Psoas muscle (tissue), 8 donors: ENCODE results near the gene GAB2. TPM values are rescaled to one million over a fixed set of nuclear protein-coding genes. Genes with fewer than 3 reads are reported as not detected.
A peak's percentile ranks its signal among the peaks of the same experiment; 100 is the strongest.

ENCODE experiments used
- ATAC-seq, 4 donors: fragments of 200-7000 bp; cut with Tn5 transposase; one replicate each; pipeline ENCODE4 v1.9.1; 2020; ENCODE audit warnings: moderate library complexity in 3 of 4, mild to moderate bottlenecking in 2 of 4
- DNase-seq, 2 donors: peaks; one replicate each; pipeline ENCODE4 v3.0.0-alpha.2; 2020
- H3K27ac ChIP-seq: fragments of 200-600 bp; one replicate; pipeline ENCODE4 v1.8.0; 2022
- H3K27me3 ChIP-seq, 3 donors: fragments of 200-600 bp in 1 of 3; one replicate each; pipeline versions ENCODE4 v1.6.1 to v1.8.0; 2013 to 2022; ENCODE audit warnings: low read length in 2 of 3, mild to moderate bottlenecking in 2 of 3, moderate library complexity in 1 of 3; ENCODE audit not compliant: insufficient read depth in 3 of 3
- H3K36me3 ChIP-seq, 2 donors: fragments of 200-600 bp in 1 of 2; one replicate each; pipeline versions ENCODE4 v1.6.1 to v1.8.0; 2013 to 2022; ENCODE audit warnings: low read depth in 1 of 2, mild to moderate bottlenecking in 1 of 2, moderate library complexity in 1 of 2; ENCODE audit not compliant: insufficient read depth in 1 of 2
- H3K4me1 ChIP-seq: fragments of 200-600 bp; one replicate; pipeline ENCODE4 v1.8.0; 2022
- H3K4me3 ChIP-seq: fragments of 200-600 bp; one replicate; pipeline ENCODE4 v1.8.0; 2022; ENCODE audit warnings: mild to moderate bottlenecking
- H3K9me3 ChIP-seq: fragments of 200-600 bp; one replicate; pipeline ENCODE4 v1.8.0; 2022
- WGBS, 3 donors: extraction: QIAGEN DNeasy Blood & Tissue Kit; methylation state at CpG; one replicate each; pipeline versions ENCODE4 v1.1.6 to v1.1.7; 2013; 5-methylcytosine and 5-hydroxymethylcytosine counted together
- intact Hi-C, 2 donors: fragments of 100-400 bp; cut with DNase I; formaldehyde crosslinking; loops; one replicate each; pipeline versions ENCODE4 v1.11.0 to v1.14.2; 2022
- polyA plus RNA-seq, 3 donors: library from polyadenylated mRNA; stranded (reverse); fragments of 200-250 nt; gene quantifications; one replicate each; pipeline ENCODE4 v1.2.3, GENCODE V29; 2013
- total RNA-seq, 4 donors: library from RNA; stranded (reverse); fragmentation: NEBNext Ultra II Directional in 2 of 4; extraction: Animal tissue kit (Norgen Biotek cat#: 25700) in 2 of 4; gene quantifications; one replicate each; pipeline versions ENCODE4 v1.2.1 to v1.2.4, GENCODE V29; 2021 to 2023
- TF ChIP-seq, protein P1 (sequence below): fragments of 200-600 bp; IDR thresholded peaks from one replicate; pipeline ENCODE4 v1.8.0; 2022; ENCODE audit warnings: antibody characterized with exemption
- donor health status: healthy with polysubstance abuse.
- donor health status: DM: no; HTN: no; CAD: no; lungs with moderate emphysema.
- donor health status: Bipolar disorder and iron deficiency.
- donor health status: healthy.
- donor health status: DM: yes; HTN: yes; CAD: no.
- donor health status: DM: no; HTN: no; CAD: no.
- donor health status: DM: no; HTN: no; CAD: no.
- donor health status: DM: yes; HTN: yes; CAD: no.

The GAB2 gene
- total and polyA plus RNA-seq, 7 donors: 2.7 to 6.3 (median 4.7) TPM

DNA sequence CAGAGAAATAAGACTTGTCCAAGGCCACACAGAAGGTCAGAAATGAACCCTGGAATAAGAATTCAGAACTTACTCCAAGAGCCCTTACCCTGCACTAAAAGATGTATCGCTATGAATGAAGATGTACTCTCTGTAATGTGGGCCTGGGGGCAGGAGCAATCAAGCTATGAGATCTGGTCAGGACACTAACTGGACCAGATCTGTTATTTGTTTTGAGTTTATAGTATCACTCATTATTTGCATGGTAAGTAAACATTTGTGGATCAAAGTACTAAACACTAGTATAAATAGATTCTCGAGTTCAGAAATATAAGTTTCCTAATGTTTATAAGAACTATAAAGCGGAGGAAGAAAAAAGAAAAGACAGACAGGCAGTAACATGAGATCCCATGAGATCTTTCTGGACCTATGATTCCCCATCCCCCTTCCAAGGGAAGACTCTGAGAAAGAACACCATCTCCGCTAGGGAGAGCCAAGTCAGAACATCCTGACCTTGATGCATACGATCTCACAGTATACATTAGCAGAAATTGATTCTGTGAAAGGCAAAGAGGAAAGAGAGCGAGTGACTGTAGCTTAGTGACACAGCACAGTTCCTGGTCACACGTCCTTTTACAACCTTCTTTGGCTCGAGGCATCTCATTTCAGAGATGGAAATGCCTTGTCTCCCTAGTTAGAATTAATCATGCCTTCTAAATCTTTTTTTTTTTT, 157.7 kb downstream of the GAB2 start:
- ATAC-seq (no peak), DNase-seq (no peak)
- Histone ChIP-seq H3K27me3 (no peaks in the 10 kb centered on the region), H3K9me3 (no peaks in the 10 kb centered on the region), H3K36me3 (no peaks in the 10 kb centered on the region), H3K4me1 (peaks cover 7% of the 10 kb centered on the region), H3K4me3 (no peak overlapping the region), H3K27ac (no peak overlapping the region)
- intact Hi-C loops: no loop called here
- TF ChIP-seq, protein P1, sequence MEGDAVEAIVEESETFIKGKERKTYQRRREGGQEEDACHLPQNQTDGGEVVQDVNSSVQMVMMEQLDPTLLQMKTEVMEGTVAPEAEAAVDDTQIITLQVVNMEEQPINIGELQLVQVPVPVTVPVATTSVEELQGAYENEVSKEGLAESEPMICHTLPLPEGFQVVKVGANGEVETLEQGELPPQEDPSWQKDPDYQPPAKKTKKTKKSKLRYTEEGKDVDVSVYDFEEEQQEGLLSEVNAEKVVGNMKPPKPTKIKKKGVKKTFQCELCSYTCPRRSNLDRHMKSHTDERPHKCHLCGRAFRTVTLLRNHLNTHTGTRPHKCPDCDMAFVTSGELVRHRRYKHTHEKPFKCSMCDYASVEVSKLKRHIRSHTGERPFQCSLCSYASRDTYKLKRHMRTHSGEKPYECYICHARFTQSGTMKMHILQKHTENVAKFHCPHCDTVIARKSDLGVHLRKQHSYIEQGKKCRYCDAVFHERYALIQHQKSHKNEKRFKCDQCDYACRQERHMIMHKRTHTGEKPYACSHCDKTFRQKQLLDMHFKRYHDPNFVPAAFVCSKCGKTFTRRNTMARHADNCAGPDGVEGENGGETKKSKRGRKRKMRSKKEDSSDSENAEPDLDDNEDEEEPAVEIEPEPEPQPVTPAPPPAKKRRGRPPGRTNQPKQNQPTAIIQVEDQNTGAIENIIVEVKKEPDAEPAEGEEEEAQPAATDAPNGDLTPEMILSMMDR: no peak
- 66 to 80% (median 78%) methylated on average over 8 of the region's 8 CpGs for WGBS, 3 donors

DNA sequence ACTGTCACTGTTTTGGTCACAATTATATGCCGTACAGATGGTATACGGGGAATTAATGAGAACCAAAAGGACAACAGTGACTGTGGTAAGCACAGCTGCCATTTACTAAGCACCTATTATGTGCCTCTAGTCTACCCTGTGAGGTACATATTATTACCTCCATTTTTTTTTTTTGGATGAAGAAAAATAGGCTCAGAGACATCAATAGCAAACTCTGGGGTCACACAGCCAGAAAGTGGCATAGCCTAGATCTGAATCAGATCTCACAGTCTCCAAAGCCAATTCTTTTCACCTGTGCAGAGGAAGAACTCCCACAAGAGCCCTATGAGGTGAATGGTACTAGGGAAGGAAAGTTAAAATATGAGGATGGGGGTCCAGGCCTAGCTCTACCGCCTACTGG, 160.0 kb downstream of the GAB2 start:
- H3K9me3 ChIP-seq: no peaks in the 10 kb centered on the region
- H3K36me3 ChIP-seq: no peaks in the 10 kb centered on the region
- peaks cover 7% of the 10 kb centered on the region for H3K4me1 ChIP-seq
- intact Hi-C loops: no loop called here
- DNase-seq: no peak
- H3K4me3 ChIP-seq: no peak overlapping the region
- H3K27ac ChIP-seq: no peak overlapping the region
- ATAC-seq: no peak
- TF ChIP-seq, protein P1: no peak
- H3K27me3 ChIP-seq: no peaks in the 10 kb centered on the region
- 92 to 96% (median 95%) methylated on average over 3 of the region's 3 CpGs for WGBS, 3 donors

DNA sequence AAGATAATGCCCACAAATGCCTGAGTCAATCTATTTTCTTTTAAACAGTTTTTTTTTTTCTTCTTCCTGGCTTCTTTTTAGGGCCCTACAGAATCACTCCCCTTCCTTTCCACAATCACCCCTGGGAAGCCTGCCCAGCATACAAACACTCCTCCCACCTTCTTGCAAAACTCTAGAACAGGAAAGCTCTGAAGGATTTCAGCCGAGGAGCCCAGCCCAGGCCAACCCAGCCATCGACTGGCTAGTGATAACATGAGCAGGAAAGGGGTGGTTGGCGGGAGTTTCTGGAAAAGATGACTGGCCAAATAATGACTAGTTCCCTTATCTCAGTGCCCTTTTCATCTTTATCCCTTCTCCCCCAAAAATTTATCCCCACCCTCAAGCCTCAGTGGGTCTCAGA, 160.7 kb downstream of the GAB2 start:
- H3K4me1 ChIP-seq: peaks cover 7% of the 10 kb centered on the region

DNA sequence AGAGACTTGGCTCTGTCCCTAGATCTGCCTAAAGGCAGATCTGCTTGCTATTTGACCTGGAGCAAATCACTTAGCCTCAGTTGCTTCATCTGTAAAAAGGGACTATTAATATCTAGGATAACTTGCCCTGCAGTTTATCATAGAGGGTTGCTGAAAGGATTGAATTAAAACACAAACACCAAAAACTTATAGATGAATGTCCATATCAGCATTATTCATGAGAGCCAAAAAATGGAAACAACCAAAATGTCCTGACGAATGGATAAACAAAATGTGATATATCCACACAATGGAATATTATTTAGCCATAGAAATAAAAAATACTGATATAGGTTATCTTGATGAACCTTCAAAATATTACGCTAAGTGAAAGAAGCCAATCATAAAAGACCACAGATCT, 161.7 kb downstream of the GAB2 start:
- Histone ChIP-seq H3K27me3 (no peaks in the 10 kb centered on the region), H3K27ac (no peak overlapping the region), H3K4me1 (no peaks in the 10 kb centered on the region), H3K4me3 (no peak overlapping the region), H3K36me3 (no peaks in the 10 kb centered on the region), H3K9me3 (no peaks in the 10 kb centered on the region)
- ATAC-seq: no peak
- 94 to 99% (median 97%) methylated on average over 2 of the region's 2 CpGs for WGBS, 3 donors
- intact Hi-C loops: no loop called here
- no peak for DNase-seq
- TF ChIP-seq, protein P1: no peak

More for the DNA sequence above, 160.7 kb downstream of the GAB2 start:
- intact Hi-C loops: no loop called here
- H3K27me3 ChIP-seq: no peaks in the 10 kb centered on the region
- H3K9me3 ChIP-seq: no peaks in the 10 kb centered on the region
- WGBS, 3 donors: 44 to 58% (median 45%) methylated on average over 3 of the region's 3 CpGs
- peak in 2 of 4 donors; percentile 60 to 66 for ATAC-seq
- DNase-seq: peak; percentile 79
- TF ChIP-seq, protein P1: no peak
- no peak overlapping the region for H3K27ac ChIP-seq
- H3K36me3 ChIP-seq: no peaks in the 10 kb centered on the region
- H3K4me3 ChIP-seq: no peak overlapping the region

DNA sequence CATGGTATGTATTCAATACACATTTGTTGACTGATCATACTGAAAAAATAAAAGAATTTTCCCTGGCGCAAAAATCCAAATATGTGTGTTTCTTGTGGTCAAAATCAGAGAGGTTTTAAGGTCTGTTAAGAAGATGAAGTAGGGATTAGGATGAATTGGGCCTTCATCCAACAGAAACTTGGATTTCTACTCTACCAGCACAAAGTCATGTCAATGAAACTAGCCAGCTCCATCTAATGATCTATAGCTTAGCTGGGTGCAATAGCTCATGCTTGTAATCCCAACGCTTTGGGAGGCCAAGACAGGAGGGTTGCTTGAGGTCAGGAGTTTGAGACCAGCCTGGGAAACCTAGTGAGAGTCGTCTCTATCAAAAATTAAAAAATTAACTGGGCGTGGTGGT, 163.4 kb downstream of the GAB2 start:
- Histone ChIP-seq H3K4me3 (no peak overlapping the region), H3K36me3 (no peaks in the 10 kb centered on the region), H3K4me1 (no peaks in the 10 kb centered on the region), H3K27me3 (no peaks in the 10 kb centered on the region), H3K27ac (no peak overlapping the region), H3K9me3 (no peaks in the 10 kb centered on the region)
- WGBS, 3 donors: 90 to 95% (median 93%) methylated on average over 4 of the region's 4 CpGs
- ATAC-seq (no peak), DNase-seq (no peak)
- TF ChIP-seq, protein P1: no peak
- intact Hi-C loops: no loop called here
